ENCODE data around the gene SLCO2B1. TPM values are rescaled to one million over a fixed set of nuclear protein-coding genes. Genes with fewer than 3 reads are reported as not detected.

SLCO2B1 gene
- total RNA-seq, 1 donor from 2014 or later = 0.54 TPM

GRCh38 chr11:75152651-75153427 is 1.9 kb downstream of the SLCO2B1 start:
- Mint-ChIP-seq H3K4me3 (ENCODE audit: unreplicated experiment) (no peak overlapping the region), H3K4me1 (ENCODE audit: unreplicated experiment) (no peaks in the 10 kb centered on the region), H3K36me3 (ENCODE audit: unreplicated experiment) (no peaks in the 10 kb centered on the region), H3K27me3 (ENCODE audit: unreplicated experiment) (peaks cover 33% of the 10 kb centered on the region), H3K9me3 (ENCODE audit: unreplicated experiment) (no peaks in the 10 kb centered on the region), H3K27ac (ENCODE audit: unreplicated experiment) (no peak overlapping the region)
- DNase-seq (ENCODE audit: extremely low spot score, unreplicated experiment) = no peak
- TF ChIP-seq CTCF (IDR thresholded peaks at IDR 0.05) = no peak

GRCh38 chr11:75154646-75155569 is 4.0 kb downstream of the SLCO2B1 start:
- Mint-ChIP-seq H3K9me3 (ENCODE audit: unreplicated experiment) (no peaks in the 10 kb centered on the region), H3K36me3 (ENCODE audit: unreplicated experiment) (no peaks in the 10 kb centered on the region), H3K27ac (ENCODE audit: unreplicated experiment) (no peak overlapping the region), H3K27me3 (ENCODE audit: unreplicated experiment) (peaks cover 28% of the 10 kb centered on the region), H3K4me3 (ENCODE audit: unreplicated experiment) (no peak overlapping the region), H3K4me1 (ENCODE audit: unreplicated experiment) (no peaks in the 10 kb centered on the region)
- no peak for TF ChIP-seq CTCF (IDR thresholded peaks at IDR 0.05)
- DNase-seq (ENCODE audit: extremely low spot score, unreplicated experiment) = no peak

GRCh38 chr11:75155570-75156422 is 4.9 kb downstream of the SLCO2B1 start:
- Mint-ChIP-seq H3K4me3 (ENCODE audit: unreplicated experiment) (no peak overlapping the region), H3K4me1 (ENCODE audit: unreplicated experiment) (no peaks in the 10 kb centered on the region), H3K36me3 (ENCODE audit: unreplicated experiment) (no peaks in the 10 kb centered on the region), H3K27me3 (ENCODE audit: unreplicated experiment) (peaks cover 24% of the 10 kb centered on the region), H3K27ac (ENCODE audit: unreplicated experiment) (no peak overlapping the region), H3K9me3 (ENCODE audit: unreplicated experiment) (peaks cover 4% of the 10 kb centered on the region)
- no peak for DNase-seq (ENCODE audit: extremely low spot score, unreplicated experiment)
- no peak for TF ChIP-seq CTCF (IDR thresholded peaks at IDR 0.05)

GRCh38 chr11:75158241-75158640 is 7.3 kb downstream of the SLCO2B1 start:
- no peaks in the 10 kb centered on the region for H3K4me1 Mint-ChIP-seq (ENCODE audit: unreplicated experiment)
- no peak overlapping the region for H3K27ac Mint-ChIP-seq (ENCODE audit: unreplicated experiment)
- no peak for TF ChIP-seq CTCF (IDR thresholded peaks at IDR 0.05)
- no peak for DNase-seq (ENCODE audit: extremely low spot score, unreplicated experiment)
- peaks cover 10% of the 10 kb centered on the region for H3K9me3 Mint-ChIP-seq (ENCODE audit: unreplicated experiment)
- H3K36me3 Mint-ChIP-seq (ENCODE audit: unreplicated experiment) = no peaks in the 10 kb centered on the region
- no peak overlapping the region for H3K4me3 Mint-ChIP-seq (ENCODE audit: unreplicated experiment)
- H3K27me3 Mint-ChIP-seq (ENCODE audit: unreplicated experiment) = peaks cover 16% of the 10 kb centered on the region
